ENCODE results near the gene HEATR5A.
"Not testable (repeated sequence)": the region's sequence is repeated elsewhere in the genome, so short reads cannot be mapped to it uniquely, and the experiment has no call there.

Gene HEATR5A

GRCh38 chr14:31340297-31341063 lies 79.9 kb downstream of the HEATR5A start:
- DNase-seq (ENCODE audit: low read depth), result no peak
- no peak overlapping the region for H3K4me3 ChIP-seq (ENCODE audit: low read depth, low read length)
- TF ChIP-seq POLR2A (IDR thresholded peaks at IDR 0.05; ENCODE audit: extremely low read depth, insufficient read length) (no peak), MYC (IDR thresholded peaks at IDR 0.05; ENCODE audit: low read depth, low read length) (no peak), MAX (IDR thresholded peaks at IDR 0.05; ENCODE audit: low read depth, low read length) (no peak)
- TF ChIP-seq, protein P1, sequence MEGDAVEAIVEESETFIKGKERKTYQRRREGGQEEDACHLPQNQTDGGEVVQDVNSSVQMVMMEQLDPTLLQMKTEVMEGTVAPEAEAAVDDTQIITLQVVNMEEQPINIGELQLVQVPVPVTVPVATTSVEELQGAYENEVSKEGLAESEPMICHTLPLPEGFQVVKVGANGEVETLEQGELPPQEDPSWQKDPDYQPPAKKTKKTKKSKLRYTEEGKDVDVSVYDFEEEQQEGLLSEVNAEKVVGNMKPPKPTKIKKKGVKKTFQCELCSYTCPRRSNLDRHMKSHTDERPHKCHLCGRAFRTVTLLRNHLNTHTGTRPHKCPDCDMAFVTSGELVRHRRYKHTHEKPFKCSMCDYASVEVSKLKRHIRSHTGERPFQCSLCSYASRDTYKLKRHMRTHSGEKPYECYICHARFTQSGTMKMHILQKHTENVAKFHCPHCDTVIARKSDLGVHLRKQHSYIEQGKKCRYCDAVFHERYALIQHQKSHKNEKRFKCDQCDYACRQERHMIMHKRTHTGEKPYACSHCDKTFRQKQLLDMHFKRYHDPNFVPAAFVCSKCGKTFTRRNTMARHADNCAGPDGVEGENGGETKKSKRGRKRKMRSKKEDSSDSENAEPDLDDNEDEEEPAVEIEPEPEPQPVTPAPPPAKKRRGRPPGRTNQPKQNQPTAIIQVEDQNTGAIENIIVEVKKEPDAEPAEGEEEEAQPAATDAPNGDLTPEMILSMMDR (IDR thresholded peaks at IDR 0.05; ENCODE audit: low read depth, low read length), result no peak

DNA sequence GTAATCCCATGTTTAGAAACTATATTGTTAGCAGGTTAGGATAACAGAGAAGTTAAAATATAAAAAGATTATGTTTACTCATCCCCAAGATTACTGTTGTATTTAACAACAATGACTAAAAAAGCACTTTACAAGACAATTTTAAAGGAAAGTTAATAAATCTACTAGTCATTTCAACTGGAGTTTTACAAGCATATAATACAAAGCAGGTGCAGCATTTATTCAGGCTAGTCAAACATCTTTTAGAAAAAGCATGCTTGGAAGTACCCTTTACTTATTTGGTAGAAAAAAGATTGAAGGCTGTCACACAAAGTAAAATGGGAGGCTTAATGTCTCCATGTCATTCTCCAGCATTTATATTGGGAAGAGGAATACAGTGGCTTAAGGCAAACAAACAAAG lies 80.6 kb downstream of the HEATR5A start:
- DNase-seq (ENCODE audit: low read depth), result no peak
- TF ChIP-seq MAX (IDR thresholded peaks at IDR 0.05; ENCODE audit: low read depth, low read length) (no peak), MYC (IDR thresholded peaks at IDR 0.05; ENCODE audit: low read depth, low read length) (no peak), POLR2A (IDR thresholded peaks at IDR 0.05; ENCODE audit: extremely low read depth, insufficient read length) (no peak)
- TF ChIP-seq, protein P1 (IDR thresholded peaks at IDR 0.05; ENCODE audit: low read depth, low read length), result no peak
- H3K4me3 ChIP-seq (ENCODE audit: low read depth, low read length), result no peak overlapping the region

GRCh38 chr14:31337331-31337730 lies 83.0 kb downstream of the HEATR5A start:
- no peak overlapping the region for H3K4me3 ChIP-seq (ENCODE audit: low read depth, low read length)
- DNase-seq (ENCODE audit: low read depth), result no peak
- TF ChIP-seq MYC (IDR thresholded peaks at IDR 0.05; ENCODE audit: low read depth, low read length), result no peak
- no peak for TF ChIP-seq POLR2A (IDR thresholded peaks at IDR 0.05; ENCODE audit: extremely low read depth, insufficient read length)
- TF ChIP-seq, protein P1 (IDR thresholded peaks at IDR 0.05; ENCODE audit: low read depth, low read length), result no peak
- TF ChIP-seq MAX (IDR thresholded peaks at IDR 0.05; ENCODE audit: low read depth, low read length), result no peak

GRCh38 chr14:31336646-31337045 lies 83.7 kb downstream of the HEATR5A start:
- TF ChIP-seq, protein P1 (IDR thresholded peaks at IDR 0.05; ENCODE audit: low read depth, low read length), result no peak
- TF ChIP-seq MAX (IDR thresholded peaks at IDR 0.05; ENCODE audit: low read depth, low read length), result 0 out of 2 replicates have a peak, but pooled peaks have one; percentile 30
- TF ChIP-seq MYC (IDR thresholded peaks at IDR 0.05; ENCODE audit: low read depth, low read length), result no peak
- peak; percentile 76 for DNase-seq (ENCODE audit: low read depth)
- H3K4me3 ChIP-seq (ENCODE audit: low read depth, low read length), result no peak overlapping the region

DNA sequence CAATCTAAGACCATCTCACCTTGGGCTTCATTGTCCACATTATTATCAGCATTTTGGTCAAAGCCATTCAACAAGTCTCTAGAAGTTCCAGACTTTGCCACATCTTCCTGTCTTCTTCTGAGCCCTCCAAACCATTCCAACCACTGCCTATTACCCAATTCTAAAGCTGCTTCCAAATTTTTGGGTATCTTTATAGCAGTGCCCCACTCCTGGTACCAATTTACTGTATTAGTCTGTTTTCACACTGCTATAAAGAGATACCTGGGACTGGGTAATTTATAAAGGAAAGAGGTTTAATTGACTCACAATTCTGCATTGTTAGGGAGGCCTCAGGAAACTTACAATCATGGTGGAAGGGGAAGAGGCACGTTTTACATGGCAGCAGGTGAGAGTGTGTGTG lies 89.0 kb downstream of the HEATR5A start:
- DNase-seq (ENCODE audit: low read depth), result not testable (repeated sequence)

DNA sequence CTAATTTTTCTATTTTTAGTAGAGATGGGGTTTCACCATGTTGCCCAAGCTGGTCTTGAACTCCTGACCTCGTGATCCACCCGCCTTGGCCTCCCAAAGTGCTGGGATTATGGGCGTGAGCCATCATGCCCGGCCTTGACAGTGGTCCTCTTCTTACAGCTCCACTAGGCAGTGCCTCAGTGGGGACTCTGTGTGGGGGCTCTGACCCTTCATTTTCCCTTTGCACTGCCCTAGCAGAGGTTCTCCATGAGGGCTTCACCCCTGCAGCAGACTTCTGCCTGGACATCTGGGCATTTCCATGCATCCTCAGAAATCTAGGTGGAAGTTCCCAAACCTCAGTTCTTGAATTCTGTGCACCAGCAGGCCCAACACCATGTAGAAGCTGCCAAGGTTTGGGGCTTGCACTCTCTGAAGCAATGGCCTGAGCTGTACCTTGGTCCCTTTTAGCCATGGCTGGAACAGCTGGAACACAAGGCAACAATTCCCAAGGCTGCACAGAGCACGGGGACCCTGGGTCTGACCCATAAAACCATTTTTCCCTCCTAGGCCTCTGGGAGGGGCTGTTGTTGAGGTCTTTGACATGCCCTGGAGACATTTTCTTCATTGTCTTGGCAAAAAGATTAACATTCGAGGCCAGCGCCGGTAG lies 90.4 kb downstream of the HEATR5A start:
- H3K4me3 ChIP-seq (ENCODE audit: low read depth, low read length); DNase-seq (ENCODE audit: low read depth): not testable (repeated sequence)

More for the DNA sequence above, 89.0 kb downstream of the HEATR5A start:
- H3K4me3 ChIP-seq (ENCODE audit: low read depth, low read length), result not testable (repeated sequence)

GRCh38 chr14:31326111-31326510 lies 94.2 kb downstream of the HEATR5A start:
- DNase-seq (ENCODE audit: low read depth), result peak; percentile 62
- H3K4me3 ChIP-seq (ENCODE audit: low read depth, low read length), result no peak overlapping the region
- TF ChIP-seq MAX (IDR thresholded peaks at IDR 0.05; ENCODE audit: low read depth, low read length), result no peak

Data from NB4 (cell line).